Measurements from ENCODE around the gene PFDN2.

The PFDN2 gene

DNA sequence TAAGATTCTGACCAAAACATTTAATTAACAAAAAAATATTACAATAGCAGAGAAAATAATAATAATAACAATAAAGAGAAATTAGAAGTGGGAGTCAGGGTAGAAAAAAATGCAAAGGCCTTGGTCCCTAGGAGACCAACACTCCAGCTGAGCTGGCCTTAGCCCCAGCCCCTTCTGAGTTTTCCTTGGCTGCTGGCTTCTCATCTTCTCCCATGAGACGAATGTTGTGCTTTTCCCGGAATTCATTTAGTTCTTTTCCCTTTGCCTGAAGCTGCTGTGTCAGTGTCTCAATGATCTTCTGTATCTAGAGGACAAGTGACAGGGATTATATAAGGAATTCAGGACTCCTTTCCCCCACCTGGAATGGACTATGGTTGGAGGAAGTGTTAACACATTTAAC is 17.3 kb downstream of the PFDN2 start:
- TF ChIP-seq POLR2A (IDR thresholded peaks at IDR 0.05; ENCODE audit: low read length) (no peak), GATA1 (IDR thresholded peaks at IDR 0.05; ENCODE audit: low read depth, low read length) (no peak)
- no peak for DNase-seq

DNA sequence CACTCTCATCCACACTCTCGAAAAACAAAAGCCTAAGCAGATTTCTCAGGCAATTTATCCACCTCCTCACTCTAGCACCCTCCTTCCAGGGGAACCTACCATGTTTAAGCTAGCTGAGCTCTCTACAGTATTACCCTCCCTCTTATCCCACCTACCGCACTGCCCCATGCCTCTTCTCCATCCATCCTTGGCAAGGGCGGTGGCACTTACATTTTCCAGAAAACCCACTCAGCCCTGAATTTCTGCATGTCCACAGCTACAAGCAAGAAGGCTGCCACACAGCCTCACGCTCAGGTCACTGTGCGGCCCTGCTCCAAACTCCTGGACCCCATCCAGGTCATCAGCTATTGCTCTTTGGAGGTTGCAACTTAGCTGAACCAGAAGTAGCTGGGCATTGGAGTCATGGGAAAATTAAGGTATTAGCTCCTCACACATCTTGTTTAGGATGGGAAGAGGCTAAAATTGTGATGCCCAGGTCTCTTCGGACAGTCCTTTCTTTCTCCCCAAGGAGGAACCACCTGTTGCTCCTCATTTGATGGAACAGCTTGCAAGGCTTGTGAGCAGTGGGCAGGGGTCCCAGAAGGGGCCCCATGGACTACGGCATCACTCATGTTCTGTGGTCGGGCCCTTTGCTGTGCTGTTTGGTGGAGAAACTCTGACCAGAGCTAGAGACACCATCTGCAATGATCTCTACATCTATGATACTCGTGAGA is 18.6 kb downstream of the PFDN2 start:
- DNase-seq, result no peak
- no peak for TF ChIP-seq POLR2A (IDR thresholded peaks at IDR 0.05; ENCODE audit: low read length)
- no peak for TF ChIP-seq GATA1 (IDR thresholded peaks at IDR 0.05; ENCODE audit: low read depth, low read length)

DNA sequence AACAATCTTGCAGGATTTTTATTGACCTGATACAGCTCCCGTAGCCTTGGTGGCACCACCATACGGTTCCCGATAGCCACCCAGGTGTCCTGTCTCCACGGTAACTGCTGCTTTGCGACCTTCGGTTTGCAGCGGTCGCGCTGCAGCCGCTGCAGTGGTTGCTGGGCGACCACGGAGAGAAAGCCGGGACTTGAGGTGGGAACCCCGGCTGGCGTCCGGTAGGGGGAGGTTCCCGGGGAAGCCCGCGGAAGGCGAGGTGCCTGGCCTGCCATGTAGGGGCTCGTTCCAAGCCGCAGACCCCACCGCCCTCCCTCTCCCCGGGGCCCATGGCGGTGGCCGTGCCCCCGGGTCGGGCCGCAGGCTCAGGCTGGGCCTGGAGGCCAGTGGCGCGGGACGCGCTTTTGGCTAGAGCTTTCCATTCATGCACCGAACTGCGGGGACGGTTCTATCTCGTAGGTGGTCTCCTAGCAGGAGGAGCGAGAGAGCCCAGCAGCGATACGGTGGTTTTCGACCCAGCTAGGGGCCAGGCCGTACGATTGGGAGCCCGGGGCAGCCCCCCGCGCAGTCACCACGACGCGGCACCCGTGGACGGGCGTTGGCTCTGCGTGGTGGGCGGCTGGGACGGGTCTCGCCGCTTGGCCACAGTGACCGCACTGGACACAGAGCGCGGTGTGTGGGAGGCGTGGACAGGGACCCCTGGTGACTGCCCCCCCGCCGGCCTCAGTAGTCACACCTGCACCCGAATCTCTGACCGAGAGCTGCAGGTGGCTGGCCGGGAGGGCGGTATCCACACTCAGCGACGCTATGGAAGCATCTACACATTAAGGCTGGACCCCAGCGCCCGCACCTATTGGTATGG is 19.4 kb downstream of the PFDN2 start, which contains the start of gene KLHDC9:
KLHDC9 (plus strand) TSS at position 152 of the 859 bp plus-strand sequence; CDS start at position 327, 175 bp downstream.
- no peak for TF ChIP-seq POLR2A (IDR thresholded peaks at IDR 0.05; ENCODE audit: low read length)
- TF ChIP-seq GATA1 (IDR thresholded peaks at IDR 0.05; ENCODE audit: low read depth, low read length), result no peak
- DNase-seq, result peak; percentile 68 to 71

DNA sequence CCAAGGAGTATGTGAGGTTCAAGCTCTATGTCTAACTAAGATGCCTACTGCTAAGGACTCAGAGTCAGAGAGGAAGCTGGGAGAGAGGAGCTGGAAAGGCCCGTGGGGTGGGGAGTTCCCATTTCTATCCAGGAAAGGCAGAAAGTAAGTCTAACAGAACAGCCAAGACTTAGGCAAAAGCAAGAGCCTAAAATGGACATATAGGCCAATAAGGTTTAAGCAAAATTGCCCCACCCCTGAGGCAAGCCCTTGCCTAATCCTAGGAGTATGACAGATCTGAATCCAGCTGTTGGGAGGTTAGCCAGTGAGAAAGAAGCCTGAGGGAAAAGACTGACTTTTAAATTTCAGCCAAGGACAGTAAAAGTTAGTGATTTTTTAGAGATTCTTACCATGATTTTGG is 21.3 kb downstream of the PFDN2 start:
- TF ChIP-seq GATA1 (IDR thresholded peaks at IDR 0.05; ENCODE audit: low read depth, low read length), result no peak
- TF ChIP-seq POLR2A (IDR thresholded peaks at IDR 0.05; ENCODE audit: low read length), result no peak
- peak in 1 of 2 experiments; percentile 42 for DNase-seq

DNA sequence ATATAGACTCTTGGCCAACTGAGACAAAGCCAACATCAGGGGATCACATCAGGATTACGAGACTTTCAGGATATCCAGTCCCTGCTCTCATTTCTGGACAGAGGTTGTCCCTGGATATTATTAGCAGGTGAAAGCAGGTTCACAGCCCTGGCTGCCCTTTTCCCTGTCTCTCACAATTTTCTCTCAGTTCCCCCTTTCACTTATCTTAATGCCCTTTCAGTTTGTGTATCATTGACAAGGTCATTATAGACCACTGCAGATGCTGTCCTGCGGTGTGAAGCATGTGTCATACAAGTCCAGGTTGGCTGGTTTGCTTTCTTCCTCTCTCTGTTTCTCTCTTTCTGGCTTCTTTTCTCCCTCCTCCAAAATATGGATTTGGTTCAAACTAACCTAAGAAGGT is 21.8 kb downstream of the PFDN2 start:
- TF ChIP-seq POLR2A (IDR thresholded peaks at IDR 0.05; ENCODE audit: low read length), result no peak
- TF ChIP-seq GATA1 (IDR thresholded peaks at IDR 0.05; ENCODE audit: low read depth, low read length), result no peak
- no peak for DNase-seq

DNA sequence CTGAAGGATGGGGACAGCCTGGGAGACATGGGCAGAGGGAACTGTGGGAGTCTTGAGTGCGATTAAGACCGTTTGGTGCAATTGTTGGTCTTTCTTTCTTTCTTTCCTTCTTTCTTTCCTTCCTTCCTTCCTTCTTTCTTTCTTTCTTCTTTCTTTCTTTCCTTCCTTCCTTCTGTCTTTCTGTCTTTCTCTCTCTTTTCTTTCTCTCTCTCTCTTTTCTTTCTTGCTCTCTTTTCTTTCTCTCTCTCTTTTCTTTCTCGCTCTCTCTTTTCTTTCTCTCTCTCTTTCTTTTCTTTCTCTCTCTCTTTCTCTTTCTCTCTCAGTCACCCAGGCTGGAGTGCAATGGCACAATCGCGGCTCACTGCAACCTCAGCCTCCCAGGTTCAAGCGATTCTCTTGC is 22.6 kb downstream of the PFDN2 start:
- DNase-seq, result no peak
- TF ChIP-seq GATA1 (IDR thresholded peaks at IDR 0.05; ENCODE audit: low read depth, low read length) (no peak), POLR2A (IDR thresholded peaks at IDR 0.05; ENCODE audit: low read length) (no peak)

DNA sequence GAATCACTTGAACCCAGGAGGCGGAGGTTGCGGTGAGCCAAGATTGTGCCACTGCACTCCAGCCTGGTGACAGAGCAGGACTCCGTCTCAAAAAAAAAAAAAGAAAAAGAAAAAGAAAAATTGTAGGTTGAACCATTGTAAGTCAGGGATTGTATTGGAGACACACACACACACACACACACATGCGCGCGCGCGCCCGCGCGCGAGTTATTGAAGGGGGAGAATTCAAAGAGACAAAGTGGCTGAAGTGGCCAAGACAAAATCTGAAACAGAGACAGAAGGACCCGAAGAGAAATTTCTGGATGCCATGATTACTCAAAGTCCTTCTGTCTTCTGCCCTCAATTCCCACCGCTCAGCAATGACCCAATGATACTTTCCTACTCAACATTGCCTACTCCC is 23.4 kb downstream of the PFDN2 start:
- DNase-seq, result no peak
- TF ChIP-seq GATA1 (IDR thresholded peaks at IDR 0.05; ENCODE audit: low read depth, low read length), result no peak
- no peak for TF ChIP-seq POLR2A (IDR thresholded peaks at IDR 0.05; ENCODE audit: low read length)

DNA sequence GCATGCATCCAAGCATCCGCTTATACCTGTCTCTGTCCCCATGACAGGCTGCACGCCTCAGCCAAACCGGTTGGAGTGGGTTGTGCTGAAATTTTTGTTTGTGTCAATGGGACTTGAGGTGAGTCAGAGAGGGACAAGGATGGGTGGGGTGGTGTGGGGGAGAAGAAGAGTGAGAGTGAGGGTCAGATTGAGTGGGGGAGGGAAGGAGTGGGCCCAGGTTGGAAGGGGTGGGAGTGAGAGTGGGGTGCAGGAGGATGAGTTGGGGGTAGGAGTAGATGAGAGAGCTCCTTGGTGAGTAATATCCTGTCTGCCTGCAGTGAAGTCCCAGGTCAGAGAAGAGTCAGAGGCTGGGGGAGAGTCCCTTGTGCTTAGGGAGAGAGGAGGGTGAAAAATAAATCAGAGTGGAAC is 25.2 kb downstream of the PFDN2 start:
- TF ChIP-seq GATA1 (IDR thresholded peaks at IDR 0.05; ENCODE audit: low read depth, low read length), result no peak
- TF ChIP-seq POLR2A (IDR thresholded peaks at IDR 0.05; ENCODE audit: low read length), result no peak
- DNase-seq, result no peak

DNA sequence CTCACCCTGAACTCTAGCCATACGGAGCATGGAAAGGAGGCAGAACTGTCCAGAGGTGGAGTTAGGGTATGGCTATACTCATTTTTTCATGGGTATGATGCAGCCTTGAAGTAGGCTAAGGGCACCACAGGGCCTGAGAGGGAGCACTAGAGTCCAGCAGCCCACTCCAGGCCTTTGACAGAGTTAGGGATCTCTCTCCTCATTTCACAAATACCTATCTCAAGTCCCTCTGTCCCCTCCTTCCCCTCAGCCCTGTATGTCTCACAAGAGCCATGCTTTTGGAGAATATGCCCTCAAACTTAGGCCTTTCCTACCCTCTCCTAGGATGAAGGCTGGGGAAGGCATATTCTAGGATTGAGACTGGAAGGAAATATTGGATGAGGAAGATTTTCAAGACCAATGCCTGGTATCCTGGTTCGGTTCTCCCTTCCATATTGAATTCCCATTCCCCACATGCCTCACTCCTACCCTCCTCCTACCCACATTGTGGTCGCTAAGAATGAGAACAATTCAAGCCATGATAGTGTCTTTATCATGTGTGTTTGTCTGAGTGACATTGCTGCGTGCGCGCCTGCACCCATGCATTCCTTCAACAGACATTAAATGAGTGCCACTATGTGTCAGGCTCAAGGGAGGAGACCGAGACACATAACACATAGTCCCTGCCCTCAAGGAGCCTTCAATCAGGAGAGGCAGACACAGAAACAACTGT is 25.9 kb downstream of the PFDN2 start:
- no peak for DNase-seq
- TF ChIP-seq POLR2A (IDR thresholded peaks at IDR 0.05; ENCODE audit: low read length) (no peak), GATA1 (IDR thresholded peaks at IDR 0.05; ENCODE audit: low read depth, low read length) (no peak)

DNA sequence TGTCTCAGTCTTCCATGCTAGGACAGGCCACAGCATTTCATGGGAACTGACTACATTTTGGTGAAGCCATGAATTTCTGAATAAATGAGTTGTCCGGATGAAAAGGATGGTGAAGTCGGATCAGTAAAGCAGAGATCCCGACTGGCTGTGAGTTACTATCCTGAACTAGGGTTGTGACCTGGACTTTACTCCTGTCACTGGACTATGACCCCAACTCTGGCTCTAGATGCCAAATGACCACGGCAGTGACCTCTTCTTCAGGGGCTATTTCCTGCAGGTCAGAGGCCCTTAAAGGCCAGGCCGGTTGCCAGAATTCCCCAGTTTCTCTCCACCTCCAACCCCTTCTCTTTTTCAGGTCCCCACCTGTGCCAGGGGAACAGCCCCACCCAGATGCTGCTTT is 26.7 kb downstream of the PFDN2 start:
- TF ChIP-seq GATA1 (IDR thresholded peaks at IDR 0.05; ENCODE audit: low read depth, low read length) (no peak), POLR2A (IDR thresholded peaks at IDR 0.05; ENCODE audit: low read length) (no peak)

DNA sequence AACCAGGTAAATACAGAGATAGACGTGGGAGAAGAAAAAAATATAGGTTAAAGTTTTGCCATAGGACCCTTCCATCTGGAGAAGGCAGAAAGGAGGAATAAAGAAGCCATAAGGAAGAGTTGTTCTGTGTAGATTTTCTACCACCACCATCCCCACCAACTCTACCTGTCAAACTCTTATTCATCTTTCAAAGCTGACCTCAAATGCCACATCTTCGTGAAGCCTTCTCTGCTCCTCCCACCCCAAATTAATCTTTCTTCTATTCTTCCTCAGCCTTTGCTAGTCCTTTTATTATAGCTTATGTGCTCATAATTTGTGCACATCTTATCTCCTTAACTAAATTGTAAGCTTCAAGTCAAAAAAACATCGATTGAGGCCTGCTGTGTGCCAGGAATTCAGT is 27.2 kb downstream of the PFDN2 start:
- TF ChIP-seq POLR2A (IDR thresholded peaks at IDR 0.05; ENCODE audit: low read length) (no peak), GATA1 (IDR thresholded peaks at IDR 0.05; ENCODE audit: low read depth, low read length) (no peak)
- no peak for DNase-seq

More for the DNA sequence above, 26.7 kb downstream of the PFDN2 start:
- no peak for DNase-seq

DNA sequence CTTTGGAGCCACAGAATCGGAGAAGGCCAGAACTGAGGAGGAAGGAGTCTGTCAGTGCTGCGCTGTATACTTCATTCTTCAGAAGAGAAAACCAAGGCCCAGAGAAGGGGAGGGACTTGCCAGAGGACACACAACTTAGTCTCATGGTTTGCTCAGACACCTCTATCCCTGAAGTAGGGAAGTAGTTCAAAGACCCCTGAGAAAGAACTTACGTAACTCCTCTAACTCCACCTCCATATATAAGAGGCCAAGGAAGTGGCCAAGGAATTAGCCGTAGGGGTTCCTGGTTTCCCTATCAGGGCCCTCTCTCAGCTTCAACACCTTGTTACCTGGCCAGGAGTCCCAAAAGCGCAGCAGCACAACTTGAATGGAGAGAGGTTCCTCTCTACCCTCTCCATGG is 27.9 kb downstream of the PFDN2 start:
- TF ChIP-seq GATA1 (IDR thresholded peaks at IDR 0.05; ENCODE audit: low read depth, low read length) (no peak), POLR2A (IDR thresholded peaks at IDR 0.05; ENCODE audit: low read length) (no peak)
- no peak for DNase-seq

DNA sequence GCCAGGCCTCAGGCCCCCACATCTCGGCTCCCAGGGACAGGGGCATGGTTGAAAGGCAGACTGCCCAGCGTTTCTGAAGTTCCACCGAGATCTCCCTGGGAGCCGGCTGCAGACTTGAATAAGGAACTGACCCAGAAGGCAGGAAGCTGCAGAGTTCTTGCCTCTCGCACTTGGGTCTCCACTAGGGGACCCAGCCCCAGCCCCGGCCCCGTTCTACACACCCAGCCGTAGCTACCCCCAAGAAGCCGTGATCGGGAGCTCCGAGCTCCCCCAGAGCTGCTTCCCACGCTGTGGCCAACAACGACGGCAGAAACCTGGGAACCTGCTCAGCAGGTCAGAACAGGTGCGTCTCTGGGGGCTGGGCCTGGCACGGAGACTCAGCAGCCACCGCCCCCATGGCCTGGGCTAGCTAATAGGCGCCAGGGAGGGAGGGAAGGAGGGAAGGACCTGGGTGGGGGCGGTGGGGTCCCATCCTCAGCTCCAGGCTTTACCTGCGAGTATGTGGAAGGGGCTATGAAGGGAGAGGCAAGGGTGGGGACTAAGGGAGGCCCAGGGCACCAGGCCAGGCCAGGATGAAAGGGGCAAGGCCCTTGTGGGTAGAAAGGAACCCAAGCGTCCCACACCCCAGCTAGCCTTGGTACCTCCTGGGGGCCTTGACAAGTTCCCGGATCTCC is 28.4 kb downstream of the PFDN2 start, which contains the start of gene NECTIN4:
NECTIN4 (minus strand) TSS at position 308 of the 674 bp plus-strand sequence; CDS start at position 46, 262 bp downstream.
- TF ChIP-seq GATA1 (IDR thresholded peaks at IDR 0.05; ENCODE audit: low read depth, low read length), result no peak
- TF ChIP-seq POLR2A (IDR thresholded peaks at IDR 0.05; ENCODE audit: low read length), result no peak
- no peak for DNase-seq
